Inflammatory macrophage treated with lipopolysaccharide for 1 hour (primary cell): Measurements from ENCODE around the gene NUAK1.

Experiments used
- DNase-seq, 2 donors: peaks; one replicate each; pipeline ENCODE4 v3.0.0-alpha.2; 2020 to 2022

NUAK1 gene

GRCh38 chr12:106138633-106139421 is at the start of gene NUAK1:
Gene NUAK1, minus strand, starts transcription at chr12:106138954. Its CDS starts 301 bp downstream, at chr12:106138653.
- DNase-seq: no peak

DNA sequence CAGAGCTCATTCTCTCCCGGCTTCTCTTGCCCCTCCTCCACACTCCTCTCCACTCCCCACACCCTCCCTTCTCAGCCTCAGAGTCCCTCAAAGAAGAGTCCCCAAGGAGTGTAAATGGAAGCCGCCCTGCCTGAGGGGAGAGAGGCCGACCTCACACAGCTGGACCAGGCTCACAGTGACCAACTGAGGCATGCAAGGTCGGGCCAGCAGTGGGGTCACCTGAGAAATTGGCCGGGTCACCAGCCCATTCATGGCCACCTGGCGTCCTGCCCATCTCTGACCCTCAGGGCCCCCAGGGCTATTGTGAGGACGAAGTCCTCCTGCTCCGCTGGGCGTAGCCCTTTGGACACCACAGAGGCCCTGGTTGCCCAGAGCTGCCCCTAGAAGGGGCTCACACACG is 49.5 kb upstream of the NUAK1 start:
- DNase-seq: no peak

DNA sequence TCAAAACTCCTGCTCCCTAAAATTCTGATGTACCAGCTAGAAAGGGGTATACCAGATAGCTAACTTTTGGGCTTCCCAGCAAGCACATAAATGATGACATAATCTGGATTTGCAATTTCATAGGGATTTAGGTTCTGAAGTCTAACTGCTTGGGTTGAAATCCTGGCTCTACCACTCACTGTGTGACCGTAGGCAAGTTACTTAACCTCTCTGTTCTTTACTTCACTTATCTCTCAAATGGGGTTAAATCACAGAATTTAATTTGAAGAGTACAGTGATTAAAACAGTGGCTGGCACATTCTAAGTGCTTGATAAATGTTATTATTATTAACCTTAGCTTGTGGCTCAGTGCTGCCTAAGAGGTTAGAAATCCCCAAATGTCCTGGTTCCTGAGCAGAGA is 49.1 kb upstream of the NUAK1 start:
- DNase-seq: no peak

DNA sequence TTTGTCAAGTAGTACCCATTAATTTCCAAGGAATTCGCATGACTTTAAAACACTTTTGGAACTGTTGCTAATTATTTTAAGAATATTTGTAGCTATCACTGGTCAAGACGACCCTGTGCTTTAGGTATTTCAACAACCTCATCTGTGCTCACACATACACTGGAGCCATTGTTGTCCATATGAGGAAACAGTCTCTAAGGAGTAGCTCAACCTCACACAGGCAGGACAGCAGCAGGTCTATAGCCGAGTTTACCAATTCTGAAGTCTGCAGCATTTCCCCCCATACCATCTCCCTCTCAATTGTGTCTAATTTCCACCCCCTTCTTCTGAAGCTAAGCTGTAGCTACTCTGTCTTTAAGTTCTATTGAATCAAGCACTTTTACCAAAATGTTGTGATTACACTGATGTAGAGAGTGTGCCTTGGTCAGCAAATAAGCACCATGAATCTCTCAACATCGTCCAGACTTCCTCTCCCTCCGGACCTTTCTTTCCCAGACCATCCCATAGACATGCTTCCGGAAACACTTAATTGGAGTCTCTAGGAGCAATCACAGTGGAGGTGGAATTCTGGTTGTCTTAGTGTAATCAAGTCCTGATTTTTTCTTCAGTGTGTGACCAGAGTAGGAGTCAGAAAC is 48.5 kb upstream of the NUAK1 start:
- DNase-seq: no peak

GRCh38 chr12:106183735-106184134 is 45.0 kb upstream of the NUAK1 start:
- DNase-seq: no peak

DNA sequence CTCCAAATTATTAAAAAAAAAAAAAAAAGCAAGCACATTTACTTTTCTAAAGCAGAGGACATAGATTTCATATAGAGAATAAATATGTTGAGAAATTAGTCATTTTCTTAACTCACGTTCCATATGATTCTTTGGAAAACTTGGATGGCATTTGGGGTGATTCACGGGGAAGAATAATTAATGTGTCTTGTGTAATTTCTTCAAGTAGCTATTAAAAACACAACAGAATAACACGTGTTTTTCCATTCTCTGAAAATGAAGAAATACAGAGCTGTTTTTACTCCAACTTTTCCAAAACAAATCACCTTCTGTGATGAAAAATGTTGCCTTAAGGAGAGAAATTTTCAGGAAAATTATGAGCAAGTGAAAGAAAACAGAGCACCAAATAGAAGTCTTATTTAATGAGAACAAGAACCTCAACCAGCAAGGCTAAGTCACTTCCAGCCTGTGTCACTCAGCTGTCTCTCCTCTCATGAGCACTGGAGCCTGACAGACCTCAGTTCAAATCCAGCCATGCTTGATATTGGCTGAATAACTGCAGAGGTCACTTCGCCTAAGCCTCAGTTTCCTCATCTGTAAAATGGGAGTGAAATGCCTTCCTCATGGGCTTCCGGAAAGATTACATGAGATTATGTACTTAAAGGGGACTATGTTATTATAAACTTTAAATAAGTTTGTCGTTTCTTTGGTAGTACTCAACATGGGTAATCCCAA is 42.8 kb upstream of the NUAK1 start:
- no peak for DNase-seq

- DNase-seq: no peak
These were observed 40.3 kb upstream of the NUAK1 start for GRCh38 chr12:106179086-106179485.

DNA sequence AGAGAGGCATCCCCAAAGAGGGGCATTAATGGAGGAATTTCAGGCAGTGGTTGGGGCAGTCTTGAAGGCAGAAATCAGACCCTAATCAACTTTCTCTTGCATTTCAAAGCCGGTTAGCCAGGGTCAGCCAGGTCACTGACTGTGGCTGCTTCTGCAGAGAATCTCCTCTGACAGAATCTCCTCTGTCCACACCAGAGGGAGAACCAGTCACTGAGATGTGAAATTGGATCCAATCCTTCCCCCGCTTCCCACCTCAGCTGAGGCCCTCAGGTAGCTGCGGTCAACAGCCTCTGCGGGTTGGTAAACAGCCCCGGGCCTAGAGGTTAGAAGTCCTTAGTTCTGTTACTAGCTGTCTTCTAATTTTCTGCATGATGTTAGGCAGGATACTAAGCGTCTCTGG is 39.8 kb upstream of the NUAK1 start:
- no peak for DNase-seq

GRCh38 chr12:106176560-106176959 is 37.8 kb upstream of the NUAK1 start:
- DNase-seq: no peak

- DNase-seq: no peak
These were observed 36.1 kb upstream of the NUAK1 start for GRCh38 chr12:106174876-106175275.

DNA sequence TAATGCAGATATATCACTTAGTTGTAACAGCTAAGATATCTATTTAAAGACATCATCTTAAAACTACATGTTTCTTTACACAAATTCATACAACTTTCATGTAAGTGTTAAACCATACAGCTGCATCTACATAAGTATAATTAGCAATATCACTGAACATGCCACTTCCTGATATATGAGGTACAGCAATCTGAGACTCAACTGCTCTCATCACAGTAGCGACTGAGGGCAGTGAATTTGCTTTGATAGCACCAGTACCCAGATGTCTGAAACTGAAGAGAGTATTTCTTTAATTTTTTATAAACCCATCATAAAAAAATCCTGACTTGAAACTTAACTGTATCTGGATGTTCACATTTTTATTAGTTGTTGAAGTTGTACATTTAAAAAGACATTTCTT is 34.7 kb upstream of the NUAK1 start:
- no peak for DNase-seq

DNA sequence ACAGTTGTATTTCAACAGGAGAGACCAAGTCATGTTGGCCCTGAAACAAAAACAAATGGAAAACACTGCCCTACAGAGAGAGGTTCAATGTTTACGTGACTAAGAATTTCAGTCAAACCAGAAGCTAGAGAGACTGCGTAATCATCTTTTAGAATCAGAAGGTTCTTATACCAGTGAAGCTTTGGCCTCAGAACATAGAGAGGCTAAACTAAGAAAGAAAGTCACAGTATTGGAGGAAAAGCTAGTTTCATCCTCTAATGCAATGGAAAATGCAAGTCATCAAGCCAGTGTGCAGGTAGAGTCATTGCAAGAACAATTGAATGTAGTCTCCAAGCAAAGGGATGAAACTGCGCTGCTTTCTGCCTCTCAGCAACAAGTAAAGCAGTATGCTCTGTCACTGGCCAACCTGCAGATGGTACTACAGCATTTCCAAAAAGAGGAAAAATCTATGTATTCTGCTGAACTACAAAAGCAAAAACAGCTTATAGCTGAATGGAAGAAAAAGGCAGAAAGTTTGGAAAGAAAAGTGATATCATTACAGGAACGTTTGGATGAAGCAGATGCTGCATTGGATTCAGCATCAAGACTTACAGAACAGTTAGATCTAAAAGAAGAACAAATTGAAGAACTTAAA is 32.5 kb upstream of the NUAK1 start:
- DNase-seq: no peak

DNA sequence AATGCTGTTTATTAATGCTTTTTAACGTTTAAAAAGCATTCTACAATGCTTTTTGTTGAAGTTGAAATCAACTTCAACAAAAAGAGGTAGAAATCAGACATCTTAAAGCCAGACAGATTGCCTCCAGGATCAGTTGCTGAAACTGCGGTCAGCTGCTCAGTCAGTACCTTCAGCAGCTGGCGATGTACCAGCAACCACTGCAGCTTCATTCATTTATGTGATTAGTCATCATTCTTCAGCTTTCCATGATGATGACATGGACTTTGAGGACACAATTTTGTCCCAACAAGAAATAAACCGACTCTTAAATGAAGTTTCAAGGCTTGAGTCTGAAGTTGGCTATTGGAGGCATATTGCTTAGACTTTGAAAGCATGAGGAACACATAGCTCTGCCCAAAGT is 31.5 kb upstream of the NUAK1 start:
- no peak for DNase-seq

- no peak for DNase-seq
These were observed 25.0 kb upstream of the NUAK1 start for GRCh38 chr12:106163712-106164111.

GRCh38 chr12:106161491-106161890 is 22.7 kb upstream of the NUAK1 start:
- no peak for DNase-seq

GRCh38 chr12:106160915-106161314 is 22.2 kb upstream of the NUAK1 start:
- DNase-seq: no peak

- DNase-seq: no peak
These were observed 19.0 kb upstream of the NUAK1 start for GRCh38 chr12:106157802-106158201.

- DNase-seq: no peak
These were observed 16.1 kb upstream of the NUAK1 start for GRCh38 chr12:106154751-106155273.

- no peak for DNase-seq
These were observed 13.6 kb upstream of the NUAK1 start for GRCh38 chr12:106152334-106152733.

DNA sequence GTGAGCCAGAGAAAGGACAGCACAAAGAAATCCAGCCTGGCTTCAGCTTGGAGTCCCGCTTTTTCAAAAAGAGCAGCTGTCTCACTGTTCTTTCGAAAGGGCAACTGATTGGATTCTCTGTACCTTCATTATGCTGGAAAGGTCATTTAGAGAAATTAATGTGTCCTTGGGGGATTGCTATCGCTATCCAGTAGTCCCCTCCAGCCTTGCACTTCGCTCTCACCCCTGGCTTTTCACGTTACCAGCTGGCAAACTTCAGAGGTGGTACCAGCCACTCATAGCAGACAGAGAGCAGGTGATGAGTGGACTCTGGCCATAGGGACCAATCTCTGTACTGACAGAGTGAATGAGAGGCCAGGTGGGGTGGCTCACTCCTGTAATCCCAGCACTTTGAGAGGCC is 11.8 kb upstream of the NUAK1 start:
- no peak for DNase-seq

- DNase-seq: peak; percentile 9 to 17
These were observed 10.5 kb upstream of the NUAK1 start for GRCh38 chr12:106149096-106149784.

DNA sequence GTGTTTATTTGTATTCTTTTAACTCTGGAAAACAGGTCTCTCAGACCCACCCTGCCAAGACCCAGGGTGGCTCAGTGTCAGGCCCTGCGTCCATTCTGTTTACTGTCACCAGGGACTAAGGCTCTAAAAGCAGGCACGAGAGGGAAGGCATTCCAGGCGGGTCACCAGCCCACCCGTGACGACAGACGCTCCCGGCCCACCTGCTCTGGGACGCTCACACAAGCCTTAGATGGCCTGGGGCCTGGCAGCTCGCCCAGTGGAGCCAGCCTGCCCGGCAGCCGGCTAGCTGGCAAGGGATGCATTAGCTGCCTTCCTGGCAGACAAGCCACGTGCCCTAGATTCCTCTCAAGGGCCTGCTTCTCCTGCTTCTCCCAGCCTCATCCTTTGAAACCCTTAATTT is 9.2 kb upstream of the NUAK1 start:
- DNase-seq: no peak

GRCh38 chr12:106146987-106147386 is 8.2 kb upstream of the NUAK1 start:
- DNase-seq: no peak
